ENCODE results near the gene CBY2.

- no peak for TF ChIP-seq CTCF (IDR thresholded peaks at IDR 0.05; ENCODE audit: insufficient read depth, low read length)
- no peak for TF ChIP-seq SPI1 (IDR thresholded peaks at IDR 0.05; ENCODE audit: borderline replicate concordance, low read depth)
Observed at GRCh38 chr13:45674908-45675307, 27.2 kb upstream of the CBY2 start.

All from HL-60 (cell line).